Trophoblast cell (in vitro differentiated cells and primary cell): ENCODE results near the gene CDAN1.
"Not testable (repeated sequence)": the region's sequence is repeated elsewhere in the genome, so short reads cannot be mapped to it uniquely, and the experiment has no call there.

Experiments used
- DNase-seq, 2 donors: peaks; one replicate each; pipeline ENCODE4 v3.0.0-alpha.2; 2016
- H2AFZ ChIP-seq: 2 replicates; pipeline ENCODE4 v1.6.1; 2013; ENCODE audit warnings: low read length, moderate library complexity, mild to moderate bottlenecking; ENCODE audit not compliant: insufficient read depth, poor library complexity
- H2AK5ac ChIP-seq: 2 replicates; pipeline ENCODE4 v1.6.1; 2013; ENCODE audit warnings: mild to moderate bottlenecking, low read length
- H2BK120ac ChIP-seq: 2 replicates; pipeline ENCODE4 v1.6.1; 2013; ENCODE audit warnings: low read length, mild to moderate bottlenecking, moderate library complexity; ENCODE audit not compliant: insufficient read depth, poor library complexity
- H2BK12ac ChIP-seq: 2 replicates; pipeline ENCODE4 v1.6.1; 2013; ENCODE audit warnings: mild to moderate bottlenecking, low read length, moderate library complexity
- H2BK5ac ChIP-seq: 2 replicates; pipeline ENCODE4 v1.6.1; 2013; ENCODE audit warnings: low read length, low read depth, moderate library complexity, mild to moderate bottlenecking; ENCODE audit not compliant: poor library complexity
- H3K14ac ChIP-seq: 2 replicates; pipeline ENCODE4 v1.6.1; 2013; ENCODE audit warnings: mild to moderate bottlenecking, low read length
- H3K18ac ChIP-seq: 2 replicates; pipeline ENCODE4 v1.6.1; 2013; ENCODE audit warnings: mild to moderate bottlenecking, low read length
- H3K23ac ChIP-seq: 2 replicates; pipeline ENCODE4 v1.6.1; 2013; ENCODE audit warnings: low read length
- H3K27ac ChIP-seq: 2 replicates; pipeline ENCODE4 v1.5.1; 2013; ENCODE audit warnings: low read depth, mild to moderate bottlenecking, inconsistent platforms, low read length, moderate library complexity
- H3K27me3 ChIP-seq: 2 replicates; pipeline ENCODE4 v1.6.1; 2013; ENCODE audit warnings: inconsistent platforms, mild to moderate bottlenecking, low read length, moderate library complexity; ENCODE audit not compliant: insufficient read depth
- H3K36me3 ChIP-seq, 2 experiments: 1 replicate in 1 of 2; 2 replicates in 1 of 2; pipeline ENCODE4 v1.6.1; 2013; ENCODE audit warnings: low read length in 2 of 2, mild to moderate bottlenecking in 2 of 2, moderate library complexity in 1 of 2; ENCODE audit not compliant: insufficient read depth in 2 of 2, control insufficient read depth in 1 of 2
- H3K4ac ChIP-seq: 2 replicates; pipeline ENCODE4 v1.6.1; 2013; ENCODE audit warnings: low read depth, mild to moderate bottlenecking, low read length, moderate library complexity
- H3K4me1 ChIP-seq, 2 experiments: 1 replicate in 1 of 2; 2 replicates in 1 of 2; pipeline ENCODE4 v1.6.1; 2013; ENCODE audit warnings: low read length in 2 of 2, mild to moderate bottlenecking in 2 of 2, moderate library complexity in 1 of 2; ENCODE audit not compliant: insufficient read depth in 2 of 2, control insufficient read depth in 1 of 2
- H3K4me2 ChIP-seq: 2 replicates; pipeline ENCODE4 v1.6.1; 2013; ENCODE audit warnings: inconsistent platforms, mild to moderate bottlenecking, low read length, moderate library complexity
- H3K4me3 ChIP-seq: 2 replicates; pipeline ENCODE4 v1.5.1; 2013; ENCODE audit warnings: mild to moderate bottlenecking, low read depth, low read length, inconsistent platforms
- H3K79me1 ChIP-seq: one replicate; pipeline ENCODE4 v1.6.1; 2013; ENCODE audit warnings: low read length
- H3K79me2 ChIP-seq: 2 replicates; pipeline ENCODE4 v1.6.1; 2013; ENCODE audit warnings: low read length, mild to moderate bottlenecking; ENCODE audit not compliant: control insufficient read depth, insufficient read depth, poor library complexity
- H3K9ac ChIP-seq: 2 replicates; pipeline ENCODE4 v1.6.1; 2013; ENCODE audit warnings: mild to moderate bottlenecking, low read length
- H3K9me3 ChIP-seq: 2 replicates; pipeline ENCODE4 v1.6.1; 2013; ENCODE audit warnings: low read depth, mild to moderate bottlenecking, control low read depth, inconsistent platforms, low read length; ENCODE audit not compliant: insufficient read depth
- H4K12ac ChIP-seq: 2 replicates; pipeline ENCODE4 v1.6.1; 2013; ENCODE audit warnings: low read depth, mild to moderate bottlenecking, low read length, moderate library complexity
- H4K8ac ChIP-seq: 2 replicates; pipeline ENCODE4 v1.6.1; 2013; ENCODE audit warnings: low read depth, mild to moderate bottlenecking, low read length, moderate library complexity
- H4K91ac ChIP-seq: one replicate; pipeline ENCODE4 v1.6.1; 2013; ENCODE audit warnings: low read depth, mild to moderate bottlenecking, low read length, moderate library complexity
- WGBS: extraction: QIAGEN DNeasy Blood & Tissue Kit; methylation state at CpG from one replicate; pipeline ENCODE4 v1.1.7; 2013; ENCODE audit warnings: missing lambda C conversion rate; ENCODE audit not compliant: insufficient read length, insufficient coverage; ENCODE audit errors: extremely low coverage; 5-methylcytosine and 5-hydroxymethylcytosine counted together

The CDAN1 gene

GRCh38 chr15:42766109-42766508, 29.2 kb upstream of the CDAN1 start:
- not testable (repeated sequence) for DNase-seq, H3K79me2 ChIP-seq, H3K4me1 ChIP-seq, H2BK12ac ChIP-seq, H4K8ac ChIP-seq, H3K23ac ChIP-seq, H3K27me3 ChIP-seq, H3K27ac ChIP-seq, H3K4me3 ChIP-seq, H3K79me1 ChIP-seq, H3K9ac ChIP-seq, H3K9me3 ChIP-seq, H2BK120ac ChIP-seq, H3K18ac ChIP-seq, H4K12ac ChIP-seq, H3K4ac ChIP-seq, H3K4me2 ChIP-seq, H3K36me3 ChIP-seq, H2AK5ac ChIP-seq, H2AFZ ChIP-seq, H3K14ac ChIP-seq, H4K91ac ChIP-seq, H2BK5ac ChIP-seq
- no CpG with 5 or more reads among the region's 4 CpGs for WGBS

DNA sequence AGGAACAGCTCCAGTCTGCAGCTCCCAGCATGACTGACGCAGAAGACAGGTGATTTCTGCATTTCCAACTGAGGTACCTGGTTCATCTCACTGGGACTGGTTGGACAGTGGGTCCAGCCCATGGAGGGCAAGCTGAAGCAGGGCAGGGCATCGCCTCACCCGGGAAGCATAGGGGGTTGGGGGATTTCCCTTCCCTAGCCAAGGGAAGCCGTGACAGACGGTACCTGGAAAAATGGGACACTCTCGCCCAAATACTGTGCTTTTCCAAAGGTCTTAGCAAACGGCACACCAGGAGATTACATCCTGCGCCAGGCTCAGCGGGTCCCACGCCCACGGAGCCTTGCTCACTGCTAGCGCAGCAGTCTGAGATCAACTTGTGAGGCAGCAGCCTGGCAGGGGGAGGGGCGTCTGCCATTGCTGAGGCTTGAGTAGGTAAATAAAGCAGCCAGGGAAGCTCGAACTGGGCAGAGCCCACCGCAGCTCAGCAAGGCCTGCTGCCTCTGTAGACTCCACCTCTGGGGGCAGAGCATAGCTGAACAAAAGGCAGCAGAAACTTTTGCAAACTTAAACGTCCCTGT, 27.3 kb upstream of the CDAN1 start:
- not testable (repeated sequence) for H4K91ac ChIP-seq, H3K18ac ChIP-seq, H3K23ac ChIP-seq, H3K79me1 ChIP-seq, H3K9ac ChIP-seq, H3K79me2 ChIP-seq, H3K4me2 ChIP-seq, H4K12ac ChIP-seq, H3K36me3 ChIP-seq, H3K4ac ChIP-seq, H3K27ac ChIP-seq, DNase-seq, H3K14ac ChIP-seq, H2BK120ac ChIP-seq, H3K4me3 ChIP-seq, H3K9me3 ChIP-seq, H2AK5ac ChIP-seq, H2AFZ ChIP-seq, H3K4me1 ChIP-seq, H2BK12ac ChIP-seq, H4K8ac ChIP-seq, H2BK5ac ChIP-seq, H3K27me3 ChIP-seq
- WGBS = no CpG with 5 or more reads among the region's 16 CpGs

GRCh38 chr15:42761813-42762212, 24.9 kb upstream of the CDAN1 start:
- H2AFZ ChIP-seq, H3K4me3 ChIP-seq, H3K4me1 ChIP-seq, H3K79me2 ChIP-seq, H2BK12ac ChIP-seq, H2BK5ac ChIP-seq, H3K23ac ChIP-seq, H4K8ac ChIP-seq, H3K79me1 ChIP-seq, H3K27ac ChIP-seq, H3K4me2 ChIP-seq, H4K91ac ChIP-seq, H3K4ac ChIP-seq, DNase-seq, H3K9me3 ChIP-seq, H3K36me3 ChIP-seq, H3K18ac ChIP-seq, H2BK120ac ChIP-seq, H2AK5ac ChIP-seq, H4K12ac ChIP-seq, H3K9ac ChIP-seq, H3K14ac ChIP-seq, H3K27me3 ChIP-seq: not testable (repeated sequence)
- WGBS = no CpG with 5 or more reads among the region's 2 CpGs

DNA sequence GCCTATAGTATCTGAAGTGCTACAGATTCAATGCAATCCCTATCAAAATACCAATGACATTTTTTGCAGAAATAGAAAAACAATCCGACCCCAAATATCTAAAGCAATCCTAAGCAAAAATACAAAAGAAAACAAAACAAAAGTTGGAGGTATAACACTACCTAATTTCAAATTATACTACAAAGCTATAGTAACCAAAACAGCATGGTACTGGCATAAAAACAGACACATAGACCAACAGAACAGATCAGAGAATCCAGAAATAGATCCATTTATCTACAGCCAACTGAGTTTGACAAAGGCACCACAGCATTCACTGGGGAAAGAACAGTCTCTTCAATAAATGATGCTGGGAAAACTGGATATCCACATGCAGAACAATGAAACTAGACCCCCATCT, 23.8 kb upstream of the CDAN1 start:
- Histone ChIP-seq H2AK5ac (no peak overlapping the region), H4K12ac (no peak overlapping the region), H3K4me3 (no peak overlapping the region), H2BK12ac (no peak overlapping the region), H3K27ac (no peak overlapping the region), H3K4ac (no peak overlapping the region), H3K18ac (no peak overlapping the region), H2BK120ac (no peak overlapping the region), H3K79me1 (no peaks in the 10 kb centered on the region), H3K36me3 (no peaks in the 10 kb centered on the region), H2AFZ (no peak overlapping the region), H3K4me2 (no peak overlapping the region), H3K4me1 (no peaks in the 10 kb centered on the region), H3K27me3 (no peaks in the 10 kb centered on the region), H4K91ac (no peak overlapping the region), H3K14ac (no peak overlapping the region), H3K79me2 (no peaks in the 10 kb centered on the region), H4K8ac (no peak overlapping the region), H2BK5ac (no peak overlapping the region), H3K9me3 (no peaks in the 10 kb centered on the region), H3K23ac (no peak overlapping the region), H3K9ac (no peak overlapping the region)
- WGBS = no CpG with 5 or more reads among the region's 1 CpG
- no peak for DNase-seq
